ENCODE data around the gene EGLN3.
A peak's percentile ranks its signal among the peaks of the same experiment; 100 is the strongest.
"Not testable (repeated sequence)": the region's sequence is repeated elsewhere in the genome, so short reads cannot be mapped to it uniquely, and the experiment has no call there.

Gene EGLN3

DNA sequence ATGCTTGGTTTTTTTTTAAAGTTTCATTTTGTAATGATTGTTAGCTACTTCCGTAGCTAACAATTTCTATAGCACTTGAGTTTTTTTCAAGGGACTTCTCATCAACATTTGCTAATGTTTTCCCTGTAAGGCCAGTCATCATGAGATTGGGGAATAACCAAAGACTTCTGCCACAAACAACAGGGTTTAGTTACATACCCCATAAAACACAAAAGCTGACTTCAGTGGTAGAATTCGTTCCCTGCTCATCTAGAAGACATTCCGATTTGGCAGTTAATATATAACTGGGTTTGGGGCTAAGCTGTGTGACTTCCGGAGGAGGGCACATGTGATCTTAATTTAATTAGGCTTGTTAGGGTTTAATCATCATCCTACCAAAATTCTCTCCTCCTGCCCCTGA is 22.9 kb downstream of the EGLN3 start:
- no peak for TF ChIP-seq Cebpa-rat (IDR thresholded peaks at IDR 0.05)
- H3K9ac ChIP-seq, result no peak overlapping the region
- H3K27ac ChIP-seq, result no peak overlapping the region
- no peaks in the 10 kb centered on the region for H3K4me1 ChIP-seq
- no peak overlapping the region for H3K4me2 ChIP-seq
- H3K27me3 ChIP-seq, result no peaks in the 10 kb centered on the region
- H3K4me3 ChIP-seq, result no peak overlapping the region
- no peaks in the 10 kb centered on the region for H3K36me3 ChIP-seq
- no peaks in the 10 kb centered on the region for H3K9me3 ChIP-seq
- H4K20me1 ChIP-seq, result no peaks in the 10 kb centered on the region

DNA sequence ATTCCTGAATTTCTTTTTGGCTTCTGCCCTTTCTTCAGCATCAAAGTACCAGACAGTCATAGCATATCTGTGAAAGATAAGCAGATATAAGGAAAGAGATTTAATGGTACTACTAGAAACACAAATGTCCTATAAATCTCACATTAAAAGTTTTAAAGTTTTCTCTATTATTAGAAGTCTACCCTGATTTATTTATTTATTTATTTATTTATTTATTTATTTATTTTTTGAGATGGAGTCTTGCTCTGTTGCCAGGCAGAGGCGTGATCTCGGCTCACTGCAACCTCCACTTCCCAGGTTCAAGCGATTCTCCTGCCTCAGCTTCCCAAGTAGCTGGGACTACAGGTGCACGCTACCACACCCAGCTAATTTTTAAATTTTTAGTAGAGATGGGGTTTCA is 23.9 kb downstream of the EGLN3 start:
- H3K4me2 ChIP-seq, H3K9me3 ChIP-seq, H3K27me3 ChIP-seq, H3K4me3 ChIP-seq, H3K36me3 ChIP-seq, H4K20me1 ChIP-seq, H3K9ac ChIP-seq, H3K4me1 ChIP-seq, H3K27ac ChIP-seq: not testable (repeated sequence)

DNA sequence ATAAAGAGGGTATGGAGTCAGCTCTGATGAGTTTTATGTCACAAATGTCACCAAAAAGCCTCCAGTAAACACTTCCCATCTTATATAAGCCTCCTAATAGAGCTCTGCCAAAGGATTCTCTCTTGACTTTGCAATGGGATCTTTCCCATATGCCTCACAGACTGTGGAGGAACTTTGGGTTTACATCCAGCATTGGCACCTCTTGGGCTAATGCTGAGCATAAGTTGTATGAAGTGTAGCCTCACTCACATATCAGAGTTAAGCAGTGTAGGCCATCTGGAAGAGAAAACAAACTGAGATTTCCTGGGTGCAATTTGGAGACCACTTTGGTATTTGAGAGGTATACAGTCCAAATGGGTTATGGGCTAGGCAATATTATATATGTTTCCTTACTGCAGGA is 24.9 kb downstream of the EGLN3 start:
- H3K9me3 ChIP-seq, result no peaks in the 10 kb centered on the region
- H3K4me1 ChIP-seq, result no peaks in the 10 kb centered on the region
- H4K20me1 ChIP-seq, result no peaks in the 10 kb centered on the region
- no peak for TF ChIP-seq Cebpa-rat (IDR thresholded peaks at IDR 0.05)
- H3K4me2 ChIP-seq, result no peak overlapping the region
- no peaks in the 10 kb centered on the region for H3K27me3 ChIP-seq
- H3K4me3 ChIP-seq, result no peak overlapping the region
- H3K9ac ChIP-seq, result no peak overlapping the region
- H3K27ac ChIP-seq, result no peak overlapping the region
- no peaks in the 10 kb centered on the region for H3K36me3 ChIP-seq

GRCh38 chr14:33925235-33925634 is 25.6 kb downstream of the EGLN3 start:
- no peaks in the 10 kb centered on the region for H3K4me1 ChIP-seq
- no peaks in the 10 kb centered on the region for H4K20me1 ChIP-seq
- H3K27me3 ChIP-seq, result no peaks in the 10 kb centered on the region
- H3K36me3 ChIP-seq, result no peaks in the 10 kb centered on the region
- H3K4me2 ChIP-seq, result no peak overlapping the region
- no peak overlapping the region for H3K4me3 ChIP-seq
- no peak overlapping the region for H3K9ac ChIP-seq
- TF ChIP-seq Cebpa-rat (IDR thresholded peaks at IDR 0.05), result no peak
- H3K27ac ChIP-seq, result no peak overlapping the region
- no peaks in the 10 kb centered on the region for H3K9me3 ChIP-seq

- no peak overlapping the region for H3K9ac ChIP-seq
- no peaks in the 10 kb centered on the region for H4K20me1 ChIP-seq
- H3K4me3 ChIP-seq, result no peak overlapping the region
- H3K36me3 ChIP-seq, result no peaks in the 10 kb centered on the region
- no peaks in the 10 kb centered on the region for H3K4me1 ChIP-seq
- no peaks in the 10 kb centered on the region for H3K27me3 ChIP-seq
- no peak overlapping the region for H3K27ac ChIP-seq
- H3K4me2 ChIP-seq, result no peak overlapping the region
- no peaks in the 10 kb centered on the region for H3K9me3 ChIP-seq
- TF ChIP-seq Cebpa-rat (IDR thresholded peaks at IDR 0.05), result no peak
Measured at GRCh38 chr14:33924566-33925100, 26.2 kb downstream of the EGLN3 start.

GRCh38 chr14:33922125-33922524 is 28.7 kb downstream of the EGLN3 start:
- Histone ChIP-seq H3K4me1 (no peaks in the 10 kb centered on the region), H3K9ac (no peak overlapping the region), H3K9me3 (no peaks in the 10 kb centered on the region), H3K4me3 (no peak overlapping the region), H3K27ac (no peak overlapping the region), H4K20me1 (no peaks in the 10 kb centered on the region), H3K36me3 (no peaks in the 10 kb centered on the region), H3K27me3 (no peaks in the 10 kb centered on the region), H3K4me2 (no peak overlapping the region)
- no peak for TF ChIP-seq Cebpa-rat (IDR thresholded peaks at IDR 0.05)

GRCh38 chr14:33918256-33918655 is 32.6 kb downstream of the EGLN3 start:
- Histone ChIP-seq H4K20me1 (no peaks in the 10 kb centered on the region), H3K27me3 (no peaks in the 10 kb centered on the region), H3K36me3 (no peaks in the 10 kb centered on the region), H3K4me1 (peaks cover 7% of the 10 kb centered on the region; the same call in 1 of the 2 replicates), H3K4me3 (no peak overlapping the region), H3K4me2 (no peak overlapping the region), H3K27ac (no peak overlapping the region), H3K9ac (no peak overlapping the region), H3K9me3 (no peaks in the 10 kb centered on the region)
- TF ChIP-seq Cebpa-rat (IDR thresholded peaks at IDR 0.05), result no peak

DNA sequence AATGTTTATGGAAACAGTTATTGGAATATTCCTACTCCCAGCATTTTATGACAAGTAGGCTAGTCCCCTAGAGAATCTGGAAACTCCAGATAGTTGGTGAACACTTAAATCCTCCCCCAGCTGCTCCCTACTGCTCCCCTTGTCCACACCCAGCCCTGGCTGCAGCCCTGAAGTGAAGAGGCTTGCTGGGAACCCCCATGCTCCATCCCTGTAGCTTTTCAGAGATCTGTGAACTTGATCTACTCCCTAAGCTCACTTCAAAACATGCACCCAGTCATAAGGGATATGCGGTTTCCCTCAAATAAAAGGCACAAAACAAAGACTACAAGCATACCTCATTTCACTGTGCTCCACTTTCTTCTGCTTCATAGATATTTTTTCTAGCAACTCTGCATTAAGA is 33.2 kb downstream of the EGLN3 start:
- Histone ChIP-seq H3K4me1 (peaks cover 7% of the 10 kb centered on the region; the same call in 1 of the 2 replicates), H3K27ac (no peak overlapping the region), H3K27me3 (no peaks in the 10 kb centered on the region), H3K4me3 (no peak overlapping the region), H3K36me3 (no peaks in the 10 kb centered on the region), H4K20me1 (no peaks in the 10 kb centered on the region), H3K9ac (no peak overlapping the region), H3K9me3 (no peaks in the 10 kb centered on the region), H3K4me2 (no peak overlapping the region)
- TF ChIP-seq Cebpa-rat (IDR thresholded peaks at IDR 0.05), result no peak

GRCh38 chr14:33916663-33917565 is 34.0 kb downstream of the EGLN3 start:
- Histone ChIP-seq H3K27ac (no peak overlapping the region), H3K4me1 (peaks cover 7% of the 10 kb centered on the region; the same call in 1 of the 2 replicates), H4K20me1 (no peaks in the 10 kb centered on the region), H3K36me3 (no peaks in the 10 kb centered on the region), H3K4me3 (no peak overlapping the region), H3K4me2 (no peak overlapping the region), H3K9ac (no peak overlapping the region), H3K27me3 (no peaks in the 10 kb centered on the region), H3K9me3 (no peaks in the 10 kb centered on the region)
- no peak for TF ChIP-seq Cebpa-rat (IDR thresholded peaks at IDR 0.05)

DNA sequence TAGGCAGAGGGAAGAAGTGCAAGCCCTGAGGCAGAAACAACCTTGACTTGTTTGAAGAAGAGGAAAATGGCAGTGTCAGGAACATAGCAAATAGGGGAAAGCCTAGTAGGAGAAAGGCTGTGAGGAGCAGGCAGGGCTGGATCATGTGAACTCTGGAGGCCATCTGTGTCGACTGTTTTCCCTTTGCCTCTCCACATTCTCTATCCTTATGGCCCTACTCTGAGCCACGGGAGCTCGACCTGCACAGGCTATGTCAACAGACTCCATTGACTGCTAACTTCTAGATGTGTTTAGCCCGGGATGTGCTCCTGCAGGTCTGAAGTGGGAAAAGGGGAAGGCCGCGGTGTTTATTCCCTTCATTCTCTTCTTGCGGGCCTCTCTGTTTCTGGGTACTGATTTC is 35.2 kb downstream of the EGLN3 start:
- Histone ChIP-seq H3K4me2 (0 out of 2 replicates have a peak overlapping the region, but pooled peaks have one; percentile 18), H3K4me3 (no peak overlapping the region), H3K36me3 (no peaks in the 10 kb centered on the region), H3K4me1 (peaks cover 7% of the 10 kb centered on the region; the same call in 1 of the 2 replicates), H4K20me1 (no peaks in the 10 kb centered on the region), H3K9ac (no peak overlapping the region), H3K9me3 (no peaks in the 10 kb centered on the region), H3K27ac (no peak overlapping the region), H3K27me3 (no peaks in the 10 kb centered on the region)
- TF ChIP-seq Cebpa-rat (IDR thresholded peaks at IDR 0.05), result no peak

Measured in BLaER1 (cell line).